Measurements from ENCODE around the gene TNK2.

TNK2 gene

DNA sequence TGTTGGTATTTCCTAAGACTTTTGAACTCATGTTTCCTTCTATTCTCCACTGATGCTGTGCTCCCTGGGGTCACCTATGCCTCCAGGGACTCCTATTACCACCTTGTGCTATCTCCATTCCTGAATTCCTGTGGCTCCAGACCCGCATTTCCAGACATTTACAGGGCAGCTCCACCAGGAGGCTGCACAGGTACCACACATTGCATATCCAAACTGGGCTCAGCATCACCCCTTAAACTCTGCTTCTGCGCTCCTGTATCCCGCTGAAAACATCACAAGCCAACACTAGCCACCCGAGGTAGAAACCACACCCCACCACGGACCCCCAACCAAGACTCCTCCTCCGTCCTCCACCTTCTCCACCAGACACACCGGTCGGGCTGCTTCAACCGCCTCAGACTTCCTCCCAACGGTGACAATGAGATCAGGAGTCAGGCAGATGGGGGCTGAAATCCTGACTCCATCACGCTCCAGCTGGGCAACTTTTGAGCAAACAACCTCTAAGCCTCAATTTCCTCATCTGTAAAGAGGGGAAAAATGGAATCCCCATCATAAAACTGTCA, 10.4 kb downstream of the TNK2 start:
- Histone ChIP-seq H2BK15ac (ENCODE audit: low read depth, poor library complexity, severe bottlenecking) (peak overlapping the region; percentile 74), H3K27ac (ENCODE audit: low read length, poor library complexity, severe bottlenecking) (no peak overlapping the region), H3K79me1 (replicated peaks; ENCODE audit: low read length, poor library complexity, severe bottlenecking) (peaks cover 44% of the 10 kb centered on the region), H4K8ac (ENCODE audit: low read length) (peak overlapping the region; percentile 79), H3K27me3 (ENCODE audit: control insufficient read depth in 1 of 2, insufficient read depth in 1 of 2, low read length in 2 of 2) (no peaks in the 10 kb centered on the region), H3K14ac (ENCODE audit: low read length in 2 of 2) (no peak overlapping the region), H2AK5ac (ENCODE audit: low read length, severe bottlenecking) (peak overlapping the region; percentile 41), H2AFZ (ENCODE audit: low read depth, low read length) (no peak overlapping the region), H3K36me3 (ENCODE audit: control insufficient read depth in 1 of 2, insufficient read depth in 2 of 2, low read depth in 1 of 2, low read length in 2 of 2) (no peaks in the 10 kb centered on the region), H2BK120ac (ENCODE audit: low read depth, low read length) (peak overlapping the region; percentile 94), H3K9me3 (ENCODE audit: control insufficient read depth, low read length) (no peaks in the 10 kb centered on the region), H4K91ac (ENCODE audit: low read length) (peak overlapping the region; percentile 91), H3K4me1 (ENCODE audit: control insufficient read depth, insufficient read depth, low read depth, low read length) (peaks cover 52% of the 10 kb centered on the region), H3K23ac (ENCODE audit: low read length in 2 of 2) (no peak overlapping the region), H3K4me3 (ENCODE audit: insufficient read depth in 1 of 2, low read depth in 1 of 2, low read length in 2 of 2) (no peak overlapping the region), H3K9ac (ENCODE audit: low read length) (no peak overlapping the region), H3K4ac (ENCODE audit: low read depth in 1 of 2, low read length in 2 of 2) (peak overlapping the region in 1 of 2 experiments; percentile 50), H3K4me2 (ENCODE audit: low read length, poor library complexity, severe bottlenecking) (no peak overlapping the region), H2BK12ac (ENCODE audit: low read length in 2 of 2) (peak overlapping the region; percentile 84 to 97), H3K18ac (ENCODE audit: low read depth in 1 of 2, low read length in 2 of 2) (peak overlapping the region; percentile 47 to 85), H2BK5ac (ENCODE audit: low read depth, low read length, poor library complexity, severe bottlenecking) (no peak overlapping the region)
- WGBS, result 78% methylated on average over 11 of the region's 11 CpGs
- no peak for DNase-seq

DNA sequence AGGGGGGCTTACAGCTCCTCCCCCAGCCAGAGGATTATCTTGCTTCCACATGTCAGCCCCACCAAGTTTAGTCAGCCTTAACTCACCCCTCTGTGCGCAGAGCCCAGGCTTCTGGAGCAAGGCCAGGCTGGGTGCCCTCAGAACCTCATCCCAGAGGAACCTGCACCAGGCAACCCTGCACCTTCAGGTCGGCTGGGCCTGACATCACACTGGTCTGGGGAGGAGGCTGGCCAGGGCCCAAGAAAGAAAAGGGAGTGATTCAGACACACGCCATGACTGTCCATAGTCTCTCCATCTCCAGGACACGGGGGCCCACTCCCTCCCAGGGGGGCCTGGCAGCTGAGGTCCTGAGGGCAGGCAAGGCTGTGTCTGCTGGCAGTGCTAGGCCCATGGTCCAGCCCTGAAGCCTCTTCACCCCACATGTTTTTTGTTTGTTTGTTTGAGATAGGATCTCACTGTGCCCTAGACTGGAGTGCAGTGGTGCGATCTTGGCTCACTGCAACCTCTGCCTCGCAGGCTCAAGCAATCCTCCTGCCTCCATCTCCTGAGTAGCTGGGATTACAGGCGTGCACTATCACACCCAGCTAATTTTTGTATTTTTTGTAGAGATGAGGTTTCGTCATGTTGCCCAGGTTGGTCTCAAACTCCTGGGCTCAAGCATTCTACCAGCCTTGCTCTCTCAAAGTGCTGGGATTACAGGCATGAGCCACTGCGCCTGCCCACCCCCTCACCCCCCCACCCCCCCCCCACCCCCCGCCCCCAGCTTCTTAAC, 11.1 kb downstream of the TNK2 start:
- no peak overlapping the region for H2AFZ ChIP-seq (ENCODE audit: low read depth, low read length)
- peaks cover 59% of the 10 kb centered on the region for H3K4me1 ChIP-seq (ENCODE audit: control insufficient read depth, insufficient read depth, low read depth, low read length)
- H4K91ac ChIP-seq (ENCODE audit: low read length), result peak overlapping the region; percentile 31
- peak overlapping the region; percentile 39 for H2BK120ac ChIP-seq (ENCODE audit: low read depth, low read length)
- peak overlapping the region; percentile 16 to 86 for H3K4ac ChIP-seq (ENCODE audit: low read depth in 1 of 2, low read length in 2 of 2)
- H2BK5ac ChIP-seq (ENCODE audit: low read depth, low read length, poor library complexity, severe bottlenecking), result no peak overlapping the region
- H3K4me2 ChIP-seq (ENCODE audit: low read length, poor library complexity, severe bottlenecking), result peak overlapping the region; percentile 83
- H3K27ac ChIP-seq (ENCODE audit: low read length, poor library complexity, severe bottlenecking), result peak overlapping the region; percentile 48
- peak; percentile 82 for DNase-seq
- H3K23ac ChIP-seq (ENCODE audit: low read length in 2 of 2), result no peak overlapping the region
- peak overlapping the region; percentile 77 for H3K9ac ChIP-seq (ENCODE audit: low read length)
- peak overlapping the region; percentile 1 for H2AK5ac ChIP-seq (ENCODE audit: low read length, severe bottlenecking)
- peak overlapping the region; percentile 14 to 89 for H2BK12ac ChIP-seq (ENCODE audit: low read length in 2 of 2)
- H3K36me3 ChIP-seq (ENCODE audit: control insufficient read depth in 1 of 2, insufficient read depth in 2 of 2, low read depth in 1 of 2, low read length in 2 of 2), result no peaks in the 10 kb centered on the region
- H3K14ac ChIP-seq (ENCODE audit: low read length in 2 of 2), result peak overlapping the region in 1 of 2 experiments; percentile 73
- H3K18ac ChIP-seq (ENCODE audit: low read depth in 1 of 2, low read length in 2 of 2), result peak overlapping the region; percentile 92
- H3K27me3 ChIP-seq (ENCODE audit: control insufficient read depth in 1 of 2, insufficient read depth in 1 of 2, low read length in 2 of 2), result no peaks in the 10 kb centered on the region
- H3K4me3 ChIP-seq (ENCODE audit: insufficient read depth in 1 of 2, low read depth in 1 of 2, low read length in 2 of 2), result peak overlapping the region in 1 of 2 experiments; percentile 82
- peaks cover 48% of the 10 kb centered on the region for H3K79me1 ChIP-seq (replicated peaks; ENCODE audit: low read length, poor library complexity, severe bottlenecking)
- peak overlapping the region; percentile 26 for H2BK15ac ChIP-seq (ENCODE audit: low read depth, poor library complexity, severe bottlenecking)
- WGBS, result 42% methylated on average over 5 of the region's 10 CpGs
- H4K8ac ChIP-seq (ENCODE audit: low read length), result peak overlapping the region; percentile 93
- no peaks in the 10 kb centered on the region for H3K9me3 ChIP-seq (ENCODE audit: control insufficient read depth, low read length)

DNA sequence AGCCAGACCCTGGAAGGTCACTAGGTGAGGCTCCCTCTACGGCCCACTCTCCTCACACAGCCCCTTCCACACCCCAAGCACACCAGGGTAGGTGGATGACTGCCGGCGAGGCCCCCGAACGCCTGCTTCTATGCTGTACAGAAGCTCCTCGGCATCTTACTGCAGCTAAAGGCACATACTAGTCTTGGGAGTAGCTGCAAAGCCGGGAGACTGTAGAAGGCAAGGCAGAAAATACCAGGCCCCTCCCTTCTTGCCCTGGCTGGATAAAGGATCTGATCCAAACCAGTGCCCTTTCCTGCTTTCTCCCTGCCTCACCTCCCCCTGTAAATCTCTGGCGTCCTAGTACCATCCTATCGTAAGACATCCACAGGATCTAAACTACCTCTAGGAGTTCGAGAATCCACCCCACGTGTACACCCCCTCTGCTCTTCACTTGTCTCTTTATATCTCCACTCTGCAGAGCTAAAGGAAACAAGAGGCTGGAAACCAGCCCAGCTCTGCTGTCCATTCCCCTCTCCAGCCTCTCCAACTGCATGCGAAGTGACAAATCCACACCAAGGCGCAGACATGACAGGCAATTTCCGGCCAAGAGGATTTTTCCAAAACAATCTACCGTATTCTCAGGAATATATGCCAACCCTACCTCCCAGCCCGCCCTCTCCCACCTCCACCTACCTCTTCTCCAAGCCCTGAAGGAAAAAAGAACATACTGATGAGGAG, 11.8 kb downstream of the TNK2 start:
- H3K9me3 ChIP-seq (ENCODE audit: control insufficient read depth, low read length), result no peaks in the 10 kb centered on the region
- H3K36me3 ChIP-seq (ENCODE audit: control insufficient read depth in 1 of 2, insufficient read depth in 2 of 2, low read depth in 1 of 2, low read length in 2 of 2), result peaks cover 0 to 7% of the 10 kb centered on the region in 2 experiments
- peaks cover 50% of the 10 kb centered on the region for H3K79me1 ChIP-seq (replicated peaks; ENCODE audit: low read length, poor library complexity, severe bottlenecking)
- no peak overlapping the region for H2BK5ac ChIP-seq (ENCODE audit: low read depth, low read length, poor library complexity, severe bottlenecking)
- H2AFZ ChIP-seq (ENCODE audit: low read depth, low read length), result no peak overlapping the region
- peak overlapping the region; percentile 39 for H2BK15ac ChIP-seq (ENCODE audit: low read depth, poor library complexity, severe bottlenecking)
- H3K4me1 ChIP-seq (ENCODE audit: control insufficient read depth, insufficient read depth, low read depth, low read length), result peaks cover 63% of the 10 kb centered on the region
- DNase-seq, result peak; percentile 92
- peak overlapping the region; percentile 77 for H3K9ac ChIP-seq (ENCODE audit: low read length)
- peak overlapping the region; percentile 75 to 98 for H3K4ac ChIP-seq (ENCODE audit: low read depth in 1 of 2, low read length in 2 of 2)
- H3K27ac ChIP-seq (ENCODE audit: low read length, poor library complexity, severe bottlenecking), result peak overlapping the region; percentile 48
- peak overlapping the region in 1 of 2 experiments; percentile 23 for H3K23ac ChIP-seq (ENCODE audit: low read length in 2 of 2)
- H2BK120ac ChIP-seq (ENCODE audit: low read depth, low read length), result peak overlapping the region; percentile 65
- H2AK5ac ChIP-seq (ENCODE audit: low read length, severe bottlenecking), result no peak overlapping the region
- WGBS, result 9% methylated on average over 15 of the region's 16 CpGs
- peak overlapping the region; percentile 71 to 82 for H3K4me3 ChIP-seq (ENCODE audit: insufficient read depth in 1 of 2, low read depth in 1 of 2, low read length in 2 of 2)
- peak overlapping the region; percentile 83 for H3K4me2 ChIP-seq (ENCODE audit: low read length, poor library complexity, severe bottlenecking)
- H4K8ac ChIP-seq (ENCODE audit: low read length), result peak overlapping the region; percentile 93
- peak overlapping the region; percentile 29 to 89 for H2BK12ac ChIP-seq (ENCODE audit: low read length in 2 of 2)
- peak overlapping the region; percentile 71 for H4K91ac ChIP-seq (ENCODE audit: low read length)
- peak overlapping the region; percentile 92 for H3K18ac ChIP-seq (ENCODE audit: low read depth in 1 of 2, low read length in 2 of 2)
- H3K14ac ChIP-seq (ENCODE audit: low read length in 2 of 2), result peak overlapping the region in 1 of 2 experiments; percentile 73
- H3K27me3 ChIP-seq (ENCODE audit: control insufficient read depth in 1 of 2, insufficient read depth in 1 of 2, low read length in 2 of 2), result no peaks in the 10 kb centered on the region
